Loucy (cell line): ENCODE measurements around the gene FGGY.

ENCODE experiments used
- EZH2phosphoT487 ChIP-seq: fragments of 200-600 bp; IDR thresholded peaks from 2 replicates; pipeline ENCODE4 v1.6.1; 2018; ENCODE audit warnings: antibody characterized with exemption, mild to moderate bottlenecking, moderate library complexity, borderline replicate concordance
- TF ChIP-seq, protein P1 (sequence below): fragments of 200-600 bp; sonication (generic); conservative IDR thresholded peaks from 2 replicates; pipeline ENCODE4 v1.5.1; 2014; ENCODE audit warnings: mild to moderate bottlenecking, antibody characterized with exemption, low read length

DNA sequence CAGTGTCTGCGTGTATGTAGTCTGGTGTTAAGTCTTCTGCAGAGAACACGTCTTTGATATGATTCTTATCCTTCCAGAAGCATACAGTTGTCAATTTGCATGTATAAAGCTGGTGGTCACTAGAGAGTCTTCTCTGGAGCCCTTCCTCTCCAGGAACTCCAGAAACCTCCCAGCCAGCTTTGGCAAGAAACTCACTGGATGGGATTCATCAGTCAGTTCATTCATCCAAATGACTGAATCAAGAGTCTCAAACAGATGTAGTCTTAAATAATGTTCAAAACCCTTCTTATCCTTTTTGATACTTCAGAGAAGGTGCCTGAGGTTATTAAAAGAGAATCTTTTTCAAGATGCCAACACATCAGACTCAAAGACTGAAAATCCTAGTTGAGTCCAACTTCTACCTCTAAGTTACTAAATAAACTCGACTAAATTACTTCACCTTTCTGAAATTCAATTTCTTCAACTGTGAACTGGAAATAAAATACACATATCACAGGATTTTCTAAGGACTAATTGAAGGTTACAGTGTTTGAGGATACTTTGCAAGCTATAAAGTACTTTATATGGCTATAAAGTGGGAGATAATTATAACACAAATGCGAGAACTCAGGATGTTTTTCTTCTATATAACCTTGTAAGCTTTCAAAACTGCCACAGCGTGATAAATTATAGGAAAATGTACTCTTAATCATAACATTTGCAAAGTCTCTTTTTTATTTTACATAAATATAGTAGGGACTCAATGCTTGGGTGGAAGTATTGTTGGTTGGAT is 252.4 kb downstream of the FGGY start:
- TF ChIP-seq, protein P1, sequence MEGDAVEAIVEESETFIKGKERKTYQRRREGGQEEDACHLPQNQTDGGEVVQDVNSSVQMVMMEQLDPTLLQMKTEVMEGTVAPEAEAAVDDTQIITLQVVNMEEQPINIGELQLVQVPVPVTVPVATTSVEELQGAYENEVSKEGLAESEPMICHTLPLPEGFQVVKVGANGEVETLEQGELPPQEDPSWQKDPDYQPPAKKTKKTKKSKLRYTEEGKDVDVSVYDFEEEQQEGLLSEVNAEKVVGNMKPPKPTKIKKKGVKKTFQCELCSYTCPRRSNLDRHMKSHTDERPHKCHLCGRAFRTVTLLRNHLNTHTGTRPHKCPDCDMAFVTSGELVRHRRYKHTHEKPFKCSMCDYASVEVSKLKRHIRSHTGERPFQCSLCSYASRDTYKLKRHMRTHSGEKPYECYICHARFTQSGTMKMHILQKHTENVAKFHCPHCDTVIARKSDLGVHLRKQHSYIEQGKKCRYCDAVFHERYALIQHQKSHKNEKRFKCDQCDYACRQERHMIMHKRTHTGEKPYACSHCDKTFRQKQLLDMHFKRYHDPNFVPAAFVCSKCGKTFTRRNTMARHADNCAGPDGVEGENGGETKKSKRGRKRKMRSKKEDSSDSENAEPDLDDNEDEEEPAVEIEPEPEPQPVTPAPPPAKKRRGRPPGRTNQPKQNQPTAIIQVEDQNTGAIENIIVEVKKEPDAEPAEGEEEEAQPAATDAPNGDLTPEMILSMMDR: no peak
- no peak for TF ChIP-seq EZH2phosphoT487
